Activated T-cell treated with anti-CD3 and anti-CD28 coated beads for 1 hour (primary cell): ENCODE results near the gene ABCC3.

Experiments
- DNase-seq: peaks from one replicate; pipeline ENCODE4 v3.0.0-alpha.2; 2020; ENCODE audit warnings: low read depth

Gene ABCC3

DNA sequence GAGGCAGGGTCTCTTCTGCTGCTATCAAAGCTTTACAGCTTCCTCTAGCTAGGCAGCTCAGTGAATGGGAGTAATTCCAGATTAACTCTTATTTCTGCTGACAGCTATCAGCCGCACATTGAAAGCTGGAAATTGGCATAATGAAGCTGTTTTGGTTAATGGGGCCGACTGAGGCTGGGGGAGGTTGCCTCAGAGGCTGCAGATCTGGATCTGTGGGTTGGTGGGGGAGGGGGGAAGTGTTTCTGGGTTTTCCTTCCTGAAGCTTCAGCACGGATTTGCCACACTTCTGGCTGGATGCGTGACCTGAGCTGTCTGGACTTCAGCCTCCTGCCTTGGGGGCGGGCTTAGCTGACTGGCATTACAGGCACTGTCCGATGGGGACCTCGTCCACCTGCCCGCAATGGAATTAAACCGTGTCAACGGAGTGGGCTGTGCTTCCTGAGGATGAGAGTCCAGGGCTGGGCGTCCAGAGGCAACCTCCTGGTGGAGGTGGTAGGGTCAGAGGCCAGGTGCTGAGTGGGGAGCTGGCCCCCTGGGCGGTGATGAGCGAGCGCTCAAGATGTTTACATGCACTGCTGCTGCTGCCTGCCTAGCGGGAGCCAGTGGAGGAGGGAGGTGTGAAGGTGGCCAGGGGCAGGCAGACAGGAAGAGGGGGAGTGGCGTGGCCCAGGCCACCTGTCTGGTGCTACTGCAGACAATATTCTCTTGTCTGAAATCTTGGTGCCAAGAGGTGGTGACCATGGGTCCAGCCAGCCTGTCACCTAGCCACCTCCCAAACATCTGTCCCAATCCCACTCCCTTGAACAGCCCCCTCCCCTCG lies 6.7 kb upstream of the ABCC3 start:
- DNase-seq: no peak

DNA sequence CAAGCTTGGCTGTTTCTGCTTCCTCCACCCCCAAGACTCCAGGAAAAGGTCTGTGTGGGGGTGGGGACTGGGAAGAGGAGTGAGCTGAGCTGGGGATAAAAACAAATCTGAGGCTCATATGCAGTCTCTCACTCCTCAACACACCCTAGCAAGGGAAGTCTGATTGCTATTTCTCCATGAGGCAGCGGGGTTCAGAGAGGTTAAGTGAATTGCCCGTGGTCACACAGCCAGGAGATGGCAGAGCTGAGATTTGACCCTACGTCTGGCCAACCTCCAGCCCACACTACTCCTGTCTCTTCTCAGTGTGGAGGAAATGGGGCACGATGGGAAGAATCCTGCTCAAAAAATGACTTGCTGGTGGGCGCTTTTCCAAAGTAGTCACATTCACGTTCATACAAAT lies 4.8 kb upstream of the ABCC3 start:
- no peak for DNase-seq

DNA sequence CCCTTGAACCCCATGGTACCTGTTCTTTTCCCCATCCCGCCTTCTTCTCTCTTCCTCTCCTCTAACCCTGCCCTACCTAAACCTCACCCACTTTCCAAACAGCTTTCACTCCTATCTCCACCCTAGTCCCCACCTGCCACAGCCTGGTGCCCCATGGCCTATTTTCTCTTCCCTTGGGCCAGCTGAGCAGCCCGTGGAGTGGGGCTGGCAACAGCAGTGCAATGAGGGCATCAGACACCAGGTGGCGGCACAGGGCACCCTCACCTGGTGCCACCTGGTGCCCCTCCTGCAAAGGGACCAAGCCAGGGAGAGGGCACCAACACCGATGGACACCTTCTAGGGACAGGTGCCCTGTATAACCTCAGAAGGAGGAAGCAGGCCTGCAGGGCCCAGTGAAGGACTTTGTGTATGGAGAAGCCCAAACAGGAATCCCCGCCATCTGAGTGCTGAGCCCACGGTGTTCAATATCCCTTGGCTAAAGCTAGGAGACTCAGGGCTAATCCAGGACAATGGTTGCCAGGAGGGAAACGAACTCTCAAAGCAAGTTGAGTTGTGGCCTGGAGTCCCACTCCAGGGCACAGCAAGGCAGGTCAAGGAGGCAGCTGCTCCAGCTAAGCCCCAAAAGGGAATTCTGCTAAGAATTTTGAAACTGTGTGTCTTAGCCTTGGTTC lies 4.0 kb upstream of the ABCC3 start:
- DNase-seq: peak; percentile 53

DNA sequence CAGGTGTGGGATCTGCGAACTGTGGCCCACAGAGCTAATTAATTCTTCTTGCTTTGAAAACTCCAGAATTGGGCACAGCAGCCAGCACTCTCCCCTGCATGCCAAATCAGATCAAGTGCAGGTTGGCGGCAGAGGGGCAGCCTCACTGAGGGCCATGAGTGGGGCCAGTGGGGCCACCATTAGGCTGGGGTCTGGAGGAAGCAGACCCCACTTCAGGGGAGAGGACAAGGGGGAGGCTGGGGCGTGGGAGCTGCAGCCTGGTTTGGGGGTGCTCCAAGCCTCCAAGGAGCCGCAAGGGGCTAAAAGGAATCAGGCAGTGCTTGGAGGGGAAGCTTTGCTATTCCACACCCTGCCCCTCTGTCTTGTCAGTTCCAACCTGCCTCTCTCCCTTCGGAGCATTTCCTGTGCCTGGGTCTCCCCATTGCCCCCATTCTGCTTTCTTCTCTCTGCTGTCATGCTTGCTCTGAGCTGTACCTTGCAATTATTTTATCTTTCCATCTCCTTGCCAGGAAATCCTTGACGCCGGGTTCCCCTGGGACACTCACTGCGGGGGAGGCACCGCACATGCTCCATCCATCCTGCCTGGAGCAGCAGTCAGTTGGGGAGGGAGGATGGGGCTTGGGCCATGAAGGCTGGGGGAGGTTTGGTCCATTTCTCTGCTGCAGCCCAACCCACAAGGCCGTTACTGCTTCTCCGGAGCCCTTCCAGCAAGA lies 3.3 kb upstream of the ABCC3 start:
- no peak for DNase-seq

DNA sequence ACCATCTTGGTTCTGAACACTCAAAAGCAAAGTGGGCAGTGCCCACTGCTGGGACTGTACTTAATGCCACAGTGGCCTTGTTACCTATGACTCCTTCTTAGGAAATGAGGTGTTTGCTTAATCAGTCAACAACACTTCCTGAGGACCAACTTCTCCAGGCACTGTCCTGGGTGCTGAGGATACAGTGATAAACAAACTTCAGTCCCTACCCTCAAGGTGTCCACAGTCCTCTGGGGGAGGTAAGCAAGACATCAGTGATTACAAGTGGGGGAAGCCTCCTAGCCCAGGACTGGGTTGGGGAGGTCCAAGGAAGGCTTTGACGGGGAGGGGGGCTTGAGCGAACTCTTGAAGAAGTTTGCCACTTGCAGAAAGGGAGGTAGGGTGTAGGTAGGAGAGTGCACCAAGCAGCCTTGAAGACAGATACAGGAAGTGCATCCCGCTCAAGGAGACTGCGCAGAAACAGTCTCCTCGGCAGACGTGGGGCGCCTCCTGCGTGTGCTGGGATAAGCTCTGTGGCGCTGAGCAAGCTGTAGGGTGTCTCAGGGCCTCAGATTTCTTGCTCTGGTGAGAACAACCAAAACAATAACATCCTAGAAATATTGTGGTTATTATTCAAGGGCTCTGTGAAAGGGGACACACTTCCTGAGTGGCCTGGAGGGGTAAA lies 2.6 kb upstream of the ABCC3 start:
- no peak for DNase-seq

DNA sequence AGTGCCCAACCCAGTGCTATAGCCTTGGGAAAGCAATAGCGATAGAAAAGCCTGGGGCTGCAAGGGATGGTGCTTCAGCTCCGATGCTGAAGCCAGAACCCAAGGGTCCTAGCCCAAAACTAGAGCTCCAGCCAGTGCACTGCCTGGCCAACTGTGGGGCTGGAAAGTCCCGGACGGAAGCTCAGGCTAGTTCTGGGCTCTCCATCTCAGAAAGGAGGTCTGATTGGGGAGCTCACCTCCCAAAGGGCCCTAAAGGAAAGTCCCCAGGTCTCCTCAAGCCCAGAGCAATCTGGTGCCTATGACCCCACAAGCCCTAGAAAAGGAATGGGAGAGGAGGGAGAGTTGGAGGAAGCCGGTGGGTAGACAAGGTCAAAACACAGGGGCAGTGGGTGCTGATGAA lies 2.0 kb upstream of the ABCC3 start:
- no peak for DNase-seq

DNA sequence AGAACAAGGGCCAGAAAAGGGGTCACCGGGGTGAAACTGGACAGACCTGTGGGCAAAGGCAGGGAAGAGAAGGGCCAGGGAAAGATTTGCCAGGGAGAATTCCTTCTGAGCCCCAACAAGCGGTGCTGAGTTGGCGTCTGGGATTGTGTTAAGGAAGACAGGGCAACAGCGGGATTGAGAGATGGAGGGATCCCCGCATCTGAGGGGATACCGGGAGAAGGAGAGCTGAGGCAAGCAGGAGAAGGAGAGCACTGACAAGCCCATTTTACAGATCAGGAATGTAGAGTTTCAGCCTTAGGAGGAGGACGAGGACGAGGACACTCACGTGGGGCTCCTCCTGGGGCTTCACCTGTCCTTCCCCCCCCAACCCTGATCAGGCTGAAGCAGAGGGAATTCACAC lies 998 bp upstream of the ABCC3 start:
- DNase-seq: no peak

DNA sequence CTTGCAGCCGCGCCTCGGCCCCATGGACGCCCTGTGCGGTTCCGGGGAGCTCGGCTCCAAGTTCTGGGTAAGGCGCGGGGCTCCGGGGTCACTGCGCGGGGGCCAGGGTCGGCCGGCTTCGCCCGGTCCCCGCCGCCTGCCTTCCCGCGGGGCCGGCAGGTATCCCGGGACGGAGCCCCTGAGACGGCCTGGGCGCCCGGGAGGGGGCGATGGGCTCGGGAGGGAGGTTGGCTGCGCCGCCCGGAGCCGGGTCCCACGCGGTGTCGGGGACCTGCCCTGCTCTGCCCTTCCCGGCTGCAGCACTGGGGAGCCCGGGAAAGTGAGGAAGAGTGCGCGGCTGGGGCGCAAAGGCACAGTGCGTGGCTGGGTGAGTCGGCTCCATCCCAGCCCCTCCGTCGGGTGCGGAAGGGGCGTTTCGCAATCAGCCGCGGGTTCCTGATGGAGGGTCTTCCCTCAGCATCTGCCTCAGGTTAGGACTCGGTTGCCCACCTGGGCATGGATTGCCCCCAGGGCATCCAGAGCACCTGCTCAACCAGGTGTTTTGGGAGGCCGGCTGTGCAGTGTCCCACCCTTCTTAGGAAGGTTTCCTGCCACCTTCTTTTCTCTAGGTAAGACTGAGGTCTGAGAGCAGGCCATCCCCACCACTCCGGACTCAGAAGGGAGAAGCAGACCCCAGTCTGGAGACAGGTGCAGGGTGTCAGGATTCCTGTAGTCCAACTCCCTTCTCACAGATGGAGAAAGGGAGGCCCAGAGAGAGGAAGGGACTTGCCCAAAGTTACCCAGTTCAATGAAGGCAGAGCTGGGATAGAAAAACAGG lies 442 bp downstream of the ABCC3 start:
- no peak for DNase-seq

DNA sequence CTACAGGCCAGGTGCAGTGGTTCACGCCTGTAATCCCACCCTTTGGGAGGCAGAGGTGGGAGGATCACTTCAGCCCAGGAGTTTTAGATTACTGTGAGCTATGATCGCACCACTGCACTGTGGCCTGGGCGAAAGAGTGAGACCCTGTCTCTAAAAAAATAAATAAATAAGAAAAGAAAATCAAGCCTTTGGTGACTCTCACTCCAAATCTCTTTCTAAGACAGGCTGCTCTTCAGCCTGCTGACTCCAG lies 976 bp downstream of the ABCC3 start:
- DNase-seq: no peak

DNA sequence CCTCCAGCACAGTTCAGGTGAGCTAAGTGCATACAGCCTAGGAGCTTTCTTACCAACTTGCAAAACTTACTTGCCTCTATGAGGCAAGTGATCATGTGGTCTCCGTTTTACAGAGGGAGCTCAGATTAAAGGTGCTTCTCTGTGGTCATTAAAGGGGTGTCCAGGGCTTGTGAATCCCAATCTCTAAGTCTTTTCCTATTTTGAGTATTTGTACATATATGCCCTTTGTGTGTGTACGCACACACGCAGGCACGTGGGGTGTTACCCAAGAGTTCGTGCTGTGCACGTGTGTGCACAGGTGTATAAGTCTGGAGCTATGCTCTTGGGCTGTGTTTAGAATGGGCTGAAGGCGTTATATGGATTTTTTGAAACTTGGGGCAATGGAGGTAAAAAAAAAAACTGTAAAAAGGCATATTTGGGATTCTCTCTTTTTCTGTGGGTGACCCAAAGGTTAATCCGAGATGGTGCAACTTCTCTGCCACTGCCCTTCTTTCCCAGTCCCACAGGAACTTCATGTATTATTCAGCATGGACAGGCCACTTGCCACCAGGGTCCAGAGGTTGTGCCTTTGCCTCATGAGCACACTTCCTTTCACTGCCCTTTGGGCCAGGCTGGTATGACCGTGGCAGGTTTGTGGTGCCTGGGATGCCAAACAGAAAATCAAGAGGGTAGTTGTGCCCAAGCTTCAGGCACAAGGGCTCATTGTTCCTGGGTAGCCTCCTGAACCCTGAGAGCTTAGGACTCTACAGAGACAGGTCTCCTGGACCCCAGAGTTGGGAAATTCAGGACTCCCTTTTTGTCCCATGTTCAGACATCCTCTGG lies 1.5 kb downstream of the ABCC3 start:
- no peak for DNase-seq

DNA sequence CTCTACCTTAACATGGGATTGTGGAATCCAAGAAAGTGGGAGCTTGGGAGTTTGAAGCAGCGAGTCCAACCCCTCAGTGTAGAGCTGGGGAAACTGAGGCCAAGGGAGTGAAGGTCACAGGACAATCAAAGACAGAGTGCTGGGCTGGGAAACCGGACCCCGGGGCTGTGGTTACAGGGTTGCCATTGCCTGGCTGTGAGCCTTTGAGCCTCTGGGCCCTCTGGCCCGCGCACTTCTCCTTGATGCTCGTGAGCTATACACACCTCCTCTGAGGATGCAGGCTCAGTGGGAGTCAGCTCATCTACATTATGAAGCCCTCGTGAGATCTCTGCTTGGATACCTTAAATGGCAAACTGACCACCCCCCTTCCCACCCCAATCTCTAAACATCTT lies 2.1 kb downstream of the ABCC3 start:
- DNase-seq: no peak

DNA sequence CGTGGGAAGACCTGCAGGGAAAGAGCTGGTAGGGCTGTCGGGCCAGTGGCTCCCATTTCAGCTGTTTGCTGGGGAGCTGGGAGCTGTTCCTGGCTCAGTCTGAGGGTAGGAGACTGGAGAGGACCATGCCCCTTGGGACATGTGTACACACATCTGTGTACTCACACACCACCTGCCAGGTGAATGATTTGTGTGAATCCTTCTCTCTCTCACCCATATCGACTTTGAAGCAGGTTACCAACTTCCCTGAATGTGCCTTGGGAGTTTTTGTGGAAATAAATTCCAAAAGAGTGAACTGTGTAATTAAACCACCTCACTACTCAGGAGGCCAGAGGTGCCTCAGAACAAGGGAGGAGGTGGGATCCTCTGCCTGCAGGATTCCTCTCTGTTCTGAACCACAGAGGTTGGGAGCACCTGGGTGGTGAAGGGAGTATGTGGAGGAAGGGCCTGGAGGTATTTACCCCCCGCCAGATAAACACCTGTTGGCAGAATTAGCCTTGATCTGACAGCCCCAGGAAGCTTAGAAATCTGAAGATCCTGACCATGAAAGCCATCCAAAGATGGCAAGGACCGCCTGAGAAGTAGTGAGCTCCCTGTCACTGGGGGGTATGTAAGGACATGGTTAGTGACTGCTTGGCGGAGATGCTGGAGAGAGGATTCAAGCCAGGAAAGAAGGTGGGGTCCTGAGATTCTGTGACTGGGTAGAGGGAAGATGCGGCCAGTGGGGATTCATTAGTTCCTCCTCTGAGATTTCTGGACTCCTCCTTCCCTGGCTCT lies 3.3 kb downstream of the ABCC3 start:
- DNase-seq: no peak

DNA sequence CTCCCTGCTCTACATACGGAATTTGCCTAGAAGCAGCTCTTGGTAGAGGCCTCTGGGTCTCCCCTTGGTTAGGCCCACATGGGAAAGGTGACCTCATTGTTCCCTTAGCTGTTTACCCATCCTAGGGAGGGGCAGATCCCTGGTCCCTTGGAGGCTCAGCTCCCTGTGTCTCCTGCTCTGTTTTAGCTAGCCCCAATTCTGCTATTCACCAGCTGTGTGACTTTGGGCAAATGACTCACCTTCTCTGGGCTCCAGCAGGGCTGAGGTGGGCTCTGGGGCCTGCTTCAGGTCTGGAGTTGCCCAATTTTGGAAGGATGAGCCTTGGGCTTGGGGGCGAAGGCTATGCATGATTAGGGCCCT lies 3.9 kb downstream of the ABCC3 start:
- DNase-seq: no peak

DNA sequence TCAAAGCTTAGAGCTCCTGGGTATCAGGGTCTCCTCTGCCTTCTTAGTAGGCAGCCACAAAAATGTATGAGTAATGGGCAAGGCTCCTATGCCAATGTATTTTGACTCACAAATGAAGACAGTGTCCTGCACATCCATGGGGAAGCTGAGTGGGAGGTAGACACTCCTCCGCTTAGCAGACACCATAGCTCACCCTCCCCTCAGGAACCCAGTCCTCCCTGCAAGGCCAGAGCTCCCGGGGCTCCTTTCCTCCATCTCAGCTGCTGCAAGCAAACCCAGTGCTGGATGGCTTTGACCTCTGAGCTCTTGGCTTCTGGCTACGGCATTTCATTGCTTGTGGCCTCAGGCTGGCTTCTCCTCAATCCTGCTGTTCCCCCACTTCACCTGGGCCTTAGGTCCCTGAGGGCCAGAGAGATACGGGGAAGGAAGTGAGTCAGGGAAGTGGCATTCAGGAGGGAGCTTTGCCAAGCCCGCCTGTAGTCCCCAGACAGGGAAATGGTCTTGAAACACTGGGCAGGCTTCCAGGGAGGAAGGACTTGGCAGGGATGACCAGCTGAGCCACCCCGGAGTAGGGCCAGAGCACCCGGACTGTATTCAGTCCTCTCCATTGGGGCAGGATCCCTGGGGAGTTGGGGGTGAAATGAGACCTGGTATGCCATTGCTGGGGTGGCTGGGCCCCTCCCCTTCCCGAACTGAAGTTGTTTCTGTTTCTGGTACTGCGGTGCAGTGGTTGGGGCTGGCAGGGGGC lies 4.5 kb downstream of the ABCC3 start:
- DNase-seq: no peak

DNA sequence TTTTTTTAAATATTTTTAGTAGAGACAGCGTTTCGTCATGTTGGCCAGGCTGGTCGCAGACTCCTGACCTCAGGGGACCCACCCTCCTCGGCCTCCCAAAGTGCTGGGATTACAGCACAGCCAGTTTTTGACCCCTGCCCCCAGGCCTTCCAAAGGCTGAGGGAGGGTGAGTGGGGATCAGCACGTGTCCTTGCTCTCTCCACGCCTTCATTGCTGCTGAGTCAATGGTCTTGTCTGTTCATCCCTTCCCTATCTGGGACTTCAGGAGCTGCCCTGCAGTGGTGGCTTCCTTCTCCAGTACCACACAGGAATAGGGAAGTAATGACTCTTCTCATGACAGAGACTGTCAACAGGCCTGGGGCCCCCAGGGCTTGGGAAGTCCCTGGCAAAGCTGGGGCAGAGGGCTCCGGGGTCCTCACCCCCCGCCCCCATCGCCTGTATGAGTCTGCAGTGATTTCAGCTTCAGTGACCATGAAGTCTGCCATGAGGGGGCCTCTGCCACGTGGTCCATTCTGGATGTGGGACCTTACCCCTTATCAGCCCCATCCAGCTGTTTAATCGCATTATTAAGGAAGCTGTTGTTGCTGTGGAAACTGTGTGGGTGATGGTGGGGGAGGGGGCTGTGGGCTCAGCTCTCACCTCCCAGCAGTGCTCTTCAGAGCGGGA lies 6.1 kb downstream of the ABCC3 start:
- no peak for DNase-seq

DNA sequence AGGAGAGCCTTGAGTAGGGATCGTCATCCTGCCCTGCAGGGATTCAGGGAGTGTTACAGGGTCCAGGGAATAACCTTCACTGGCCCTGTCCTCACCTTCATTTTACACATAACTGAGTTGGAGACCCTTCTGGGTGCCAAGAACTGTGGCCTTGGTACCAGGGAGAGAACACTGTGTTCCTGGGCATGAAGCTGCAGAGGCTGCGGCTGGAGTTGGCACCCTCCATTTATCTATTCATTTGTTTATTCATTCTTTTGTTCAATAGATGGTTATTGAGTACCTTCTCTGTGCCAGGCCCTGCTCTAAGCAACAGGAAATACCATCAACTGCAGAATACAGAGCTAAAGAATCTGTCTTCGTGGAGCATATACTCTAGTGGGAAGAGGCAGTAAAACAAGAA lies 6.7 kb downstream of the ABCC3 start:
- DNase-seq: no peak

DNA sequence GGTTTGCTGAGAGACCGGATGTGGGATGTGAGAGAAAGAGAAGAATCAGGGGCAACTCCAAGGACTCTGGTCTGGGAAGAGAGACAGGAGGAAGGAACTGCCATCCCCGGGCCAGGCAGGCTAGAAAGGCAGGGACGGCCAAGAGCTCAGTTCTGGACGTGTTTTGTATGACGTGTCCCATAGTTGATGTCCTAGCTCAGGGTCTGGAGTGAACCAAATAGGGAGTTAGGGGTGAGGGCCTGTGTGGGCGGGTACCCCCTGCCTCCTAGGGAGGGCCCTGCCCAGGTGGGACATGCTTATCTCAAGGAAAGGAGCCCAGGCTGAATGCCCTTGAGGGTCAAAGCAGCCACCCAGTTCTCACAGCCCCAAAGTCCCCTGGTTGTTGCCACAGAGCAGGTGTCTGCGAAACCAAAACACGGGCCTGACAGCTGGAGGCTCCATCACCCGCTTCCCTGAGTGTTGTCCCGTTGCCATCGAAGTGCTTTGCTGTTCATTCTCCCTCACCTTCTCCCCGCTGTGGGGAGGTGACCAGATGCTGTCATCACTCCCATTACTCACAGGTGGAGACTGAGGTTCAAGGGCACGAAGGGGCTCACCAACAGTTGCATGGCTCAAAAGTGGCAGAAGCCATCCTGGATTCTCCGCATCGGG lies 7.5 kb downstream of the ABCC3 start:
- DNase-seq: no peak
